C1 segment of cervical spinal cord (tissue), 14 donors: Measurements from ENCODE around the gene SLC29A3.

Experiments
- DNase-seq, 14 donors: peaks; one replicate each; lab custom pipeline; 2025; lab: John Stamatoyannopoulos, UW

The SLC29A3 gene

DNA sequence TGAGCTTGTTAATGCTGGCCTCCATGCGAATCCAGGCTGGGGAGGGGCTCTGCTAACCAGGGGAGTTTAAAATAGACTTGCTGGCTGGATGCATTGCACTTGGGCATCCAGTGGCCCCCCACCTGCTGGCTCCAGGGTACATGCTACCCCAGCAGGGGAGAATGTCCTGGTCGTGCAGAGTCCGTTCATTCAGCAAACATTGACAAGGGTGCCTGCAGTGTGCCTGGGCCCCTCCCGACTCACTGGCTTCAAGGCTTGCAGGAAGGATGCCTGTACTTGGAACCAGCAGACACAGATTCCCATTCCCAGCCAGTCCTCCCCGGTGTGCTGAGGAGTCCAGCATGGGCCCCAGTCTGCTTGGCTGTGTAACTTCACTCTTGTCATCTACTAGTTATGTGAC is 1.5 kb downstream of the SLC29A3 start:
- no peak for DNase-seq

DNA sequence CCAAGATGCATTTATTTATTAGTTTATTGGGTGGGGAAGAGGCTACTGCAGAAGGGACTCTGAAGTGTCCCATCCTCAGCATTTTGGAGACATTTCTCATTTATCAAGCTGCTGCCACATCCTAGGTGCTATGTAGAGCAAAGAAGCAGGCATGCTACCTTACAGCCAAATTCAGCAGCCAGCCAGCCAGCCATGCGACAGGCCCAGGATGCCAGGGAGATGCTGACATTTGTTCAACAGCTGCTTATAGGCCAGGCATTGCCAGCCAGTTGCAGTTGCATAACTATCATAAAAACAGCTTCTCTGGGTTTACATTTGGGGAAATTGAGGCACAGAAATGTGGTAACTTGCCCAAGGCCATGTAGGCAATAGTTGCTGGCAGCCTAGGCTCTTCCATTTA is 2.3 kb downstream of the SLC29A3 start:
- DNase-seq, result no peak

DNA sequence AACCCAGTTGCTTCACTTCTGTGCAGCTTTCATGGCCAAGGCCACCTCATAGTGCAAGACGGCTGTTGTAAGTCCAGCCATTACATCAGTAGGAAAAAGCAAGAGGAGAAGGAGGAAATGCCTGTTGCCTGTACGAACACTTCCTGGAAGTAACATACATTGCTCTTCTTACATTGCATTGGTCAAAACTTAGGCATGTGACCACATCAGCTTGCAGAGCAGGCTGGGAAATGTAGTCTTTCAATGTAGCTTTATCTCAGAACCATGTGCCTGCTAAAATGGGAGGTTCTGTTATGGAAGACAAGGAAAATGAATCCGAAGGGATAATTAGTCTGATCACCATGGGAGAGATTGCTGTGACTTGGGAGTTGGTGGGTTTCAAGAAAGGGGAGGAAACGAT is 4.3 kb downstream of the SLC29A3 start:
- no peak for DNase-seq

DNA sequence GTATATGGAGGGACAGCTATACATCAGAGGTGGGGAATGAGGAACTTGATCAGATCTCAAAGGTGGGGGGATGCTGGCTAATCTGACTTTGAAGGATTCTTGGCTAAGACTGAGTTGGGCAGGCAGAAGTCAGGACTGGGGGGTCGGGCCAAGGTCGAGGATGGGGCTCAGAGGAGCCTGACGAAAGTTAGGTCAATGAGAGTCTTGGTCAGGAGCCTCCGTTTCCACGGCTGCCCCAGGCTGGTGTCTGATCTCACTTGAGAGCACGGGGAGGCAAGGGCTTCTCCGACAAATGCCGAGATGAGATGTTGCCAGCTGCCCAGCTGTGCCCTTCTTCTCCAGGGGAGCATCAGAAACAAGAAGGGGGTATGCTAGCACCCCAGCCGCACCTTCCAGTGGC is 5.7 kb downstream of the SLC29A3 start:
- no peak for DNase-seq

DNA sequence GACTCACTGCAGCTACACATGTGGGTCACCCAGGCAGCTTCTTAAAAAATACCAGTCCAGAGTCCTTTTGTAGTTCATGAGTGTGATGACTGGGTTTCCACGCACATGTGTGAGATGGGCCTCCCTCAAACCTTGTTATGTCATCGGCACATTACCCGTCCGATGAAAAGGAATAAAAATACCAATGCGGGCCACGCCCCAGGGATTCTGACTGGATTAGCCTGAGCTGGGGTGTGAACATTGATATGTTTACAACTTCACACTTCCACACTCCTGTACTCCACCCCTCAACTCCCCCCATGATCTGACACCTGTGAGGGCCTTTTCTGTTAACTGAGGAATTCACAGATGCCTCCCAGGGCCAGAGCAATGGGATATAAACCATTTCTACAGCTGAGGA is 6.2 kb downstream of the SLC29A3 start:
- no peak for DNase-seq

DNA sequence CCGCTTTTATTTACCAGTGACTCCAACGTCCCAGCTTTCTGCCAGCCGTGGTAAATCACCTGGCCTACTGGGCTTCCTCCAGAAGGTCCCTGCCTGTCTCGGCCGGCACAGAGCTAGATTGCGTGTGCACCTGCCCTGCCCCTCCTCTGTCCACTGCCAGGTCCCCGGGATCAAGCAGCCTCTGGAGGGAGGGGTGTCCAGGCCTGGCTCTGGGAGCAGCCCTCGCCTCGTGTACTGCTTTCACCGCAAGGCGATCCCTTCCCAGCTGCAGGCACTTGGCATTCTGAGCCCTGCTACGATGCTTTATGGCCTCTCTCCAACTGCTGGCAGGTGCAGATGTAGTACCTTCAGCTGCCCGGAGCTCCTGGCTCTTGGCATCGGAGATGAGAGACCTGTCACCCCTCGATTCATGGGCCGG is 7.4 kb downstream of the SLC29A3 start:
- DNase-seq, result no peak

DNA sequence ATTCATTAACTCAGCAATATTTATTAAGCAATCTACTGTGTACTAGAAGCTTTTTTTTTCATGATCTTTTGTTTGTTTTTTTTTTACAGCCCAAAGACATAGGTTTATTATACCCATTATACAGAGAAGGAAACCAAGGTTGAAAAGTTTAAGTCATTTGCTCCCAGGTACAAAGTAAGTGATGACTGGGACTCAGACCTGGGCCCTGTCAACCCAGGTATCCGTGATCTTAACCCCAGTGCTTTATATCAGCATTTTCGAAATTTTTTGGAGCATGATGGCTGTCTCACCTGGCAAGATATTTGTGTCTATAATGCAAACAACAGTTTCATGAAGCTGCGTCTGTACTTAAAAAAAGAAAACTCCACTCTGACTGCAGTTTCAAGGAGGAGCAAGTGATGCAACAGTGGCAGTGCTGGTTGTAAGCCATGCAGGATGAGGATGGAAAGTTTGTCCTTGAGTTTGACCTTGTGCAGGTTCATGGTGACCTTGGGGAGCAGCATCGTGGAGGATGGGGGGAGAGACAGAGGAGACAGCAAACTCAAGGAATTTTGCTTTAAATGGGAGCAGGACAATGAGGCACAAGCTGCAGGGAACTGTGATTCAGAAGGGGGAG is 11.8 kb downstream of the SLC29A3 start:
- DNase-seq, result no peak

DNA sequence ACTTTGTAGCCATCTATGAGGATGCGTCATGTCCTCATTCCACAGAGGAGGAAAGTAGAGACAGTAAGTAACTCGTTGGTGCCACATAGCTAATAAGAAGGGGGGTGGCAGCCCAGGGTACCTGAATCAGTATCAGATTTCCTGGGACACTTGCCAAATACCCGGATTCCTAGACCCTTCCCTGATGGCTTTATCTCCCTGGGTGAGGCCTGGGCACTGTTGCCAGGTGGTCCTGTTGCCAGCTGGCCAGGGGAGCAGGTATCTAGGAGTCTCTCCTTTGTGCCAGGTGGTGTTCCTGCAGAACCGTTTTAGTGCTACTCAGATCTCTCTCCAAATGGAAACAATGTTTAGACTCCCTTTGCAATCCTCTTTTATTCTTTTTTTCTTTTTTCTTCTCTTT is 12.7 kb downstream of the SLC29A3 start:
- DNase-seq, result peak in 1 of 14 donors; percentile 57

DNA sequence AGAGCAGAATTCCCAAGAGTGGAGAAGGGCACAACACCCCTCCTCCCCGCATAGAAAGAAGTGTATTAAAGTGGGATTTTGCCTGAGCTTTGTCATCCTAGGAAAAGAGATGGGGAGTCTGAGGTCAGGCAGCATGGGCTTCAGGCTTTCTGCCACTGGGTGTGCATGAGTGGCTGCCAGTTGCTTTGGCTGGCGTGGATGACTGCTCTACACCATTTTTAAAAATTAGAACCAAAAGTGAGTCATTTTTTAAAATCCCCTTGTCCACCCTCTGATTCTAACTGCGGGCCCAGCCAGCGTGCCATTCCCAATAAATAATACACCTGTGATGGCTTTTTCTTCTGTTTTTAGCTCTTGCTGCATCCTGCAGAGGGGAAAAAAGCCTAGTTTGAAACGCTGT is 13.4 kb downstream of the SLC29A3 start:
- DNase-seq, result no peak

DNA sequence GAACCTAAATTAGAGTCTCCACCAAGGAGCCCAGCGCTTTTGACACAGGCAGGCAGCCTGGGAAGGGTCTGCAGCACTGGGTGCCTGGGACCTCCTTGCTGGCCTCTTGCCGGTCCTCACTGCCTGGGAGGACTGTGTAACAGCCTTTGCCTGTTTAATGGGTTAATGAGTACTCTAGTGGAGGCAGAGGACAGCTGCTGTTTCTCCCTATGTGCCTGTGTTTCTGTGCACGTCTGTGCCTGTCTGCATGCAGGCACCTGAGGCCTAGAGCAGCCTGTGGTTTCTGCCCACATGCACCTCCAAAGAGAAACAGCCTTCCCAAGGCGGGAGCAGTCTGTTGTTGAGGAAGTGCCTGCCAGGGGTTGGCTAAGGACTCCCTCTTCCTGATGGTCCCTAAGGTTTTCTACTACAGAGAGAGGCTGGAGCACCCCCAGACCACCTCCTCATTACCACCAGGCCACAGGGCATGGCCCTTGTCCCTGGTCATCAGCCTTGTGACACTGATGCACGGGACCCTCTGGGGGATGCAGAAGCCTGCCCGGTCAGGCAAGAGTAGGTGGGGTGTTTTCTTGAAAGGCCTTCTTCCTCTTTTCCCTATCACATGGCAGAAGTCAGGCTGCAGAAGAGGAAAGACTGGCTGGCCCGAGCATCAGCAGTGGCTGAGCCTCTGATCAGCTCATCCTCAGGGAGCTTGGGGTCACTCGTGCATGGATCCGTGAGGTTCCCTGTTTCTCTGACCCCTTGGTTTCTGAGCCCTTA is 14.2 kb downstream of the SLC29A3 start:
- peak in 5 of 14 donors; percentile 20 to 45 (median 33) for DNase-seq

DNA sequence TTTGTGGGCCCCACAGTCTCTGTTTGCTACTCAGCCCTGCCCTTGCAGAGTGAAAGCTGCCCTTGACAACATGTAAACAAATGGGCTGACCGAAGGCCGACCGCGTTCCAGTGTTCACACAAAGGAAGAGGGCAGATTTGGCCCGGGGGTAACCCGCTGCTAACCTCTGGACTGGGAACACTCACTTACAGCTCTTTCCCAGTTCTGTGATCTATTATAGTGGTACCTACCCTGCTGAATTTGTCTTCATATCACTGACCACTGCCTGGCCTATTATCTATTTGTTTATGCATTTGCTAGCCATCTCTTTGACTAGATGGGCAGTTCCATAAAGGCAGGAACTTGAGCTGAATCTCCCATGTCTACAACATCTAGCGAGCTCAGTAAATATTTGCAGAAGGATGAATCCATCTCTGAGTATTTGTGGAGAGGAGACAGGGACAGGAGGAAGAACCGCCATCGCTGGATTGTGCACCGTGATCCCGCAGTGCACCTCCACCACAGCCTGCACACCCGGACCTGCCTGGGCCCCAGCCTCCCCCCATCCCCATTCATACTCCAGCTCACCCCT is 15.2 kb downstream of the SLC29A3 start:
- DNase-seq, result no peak

DNA sequence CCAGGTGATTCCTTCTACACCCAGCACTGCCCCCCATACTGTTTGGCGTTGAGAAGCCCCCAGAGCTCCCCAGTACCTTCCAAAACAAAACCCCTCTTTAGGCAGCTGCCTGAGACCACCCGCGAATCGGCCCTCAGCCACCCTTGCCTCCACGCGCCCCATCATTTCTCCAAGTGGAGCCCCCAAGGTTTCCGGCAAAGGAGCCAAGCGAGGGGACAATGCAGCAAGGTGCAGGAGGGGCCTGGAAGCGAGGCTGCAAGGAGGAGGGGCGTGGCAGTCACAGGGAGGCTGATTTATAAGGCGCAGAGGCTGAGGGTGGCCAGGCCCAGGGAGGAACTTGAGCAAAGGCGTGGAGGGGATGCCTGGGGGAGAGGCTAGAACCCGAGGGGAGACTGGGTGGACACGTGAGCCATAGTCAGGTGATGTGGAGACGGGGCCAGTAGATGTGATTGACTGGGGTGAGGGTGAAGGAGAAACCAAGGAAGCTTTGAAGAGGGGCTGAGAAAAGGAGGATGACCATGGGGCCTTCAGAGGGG is 16.2 kb downstream of the SLC29A3 start:
- DNase-seq, result no peak

DNA sequence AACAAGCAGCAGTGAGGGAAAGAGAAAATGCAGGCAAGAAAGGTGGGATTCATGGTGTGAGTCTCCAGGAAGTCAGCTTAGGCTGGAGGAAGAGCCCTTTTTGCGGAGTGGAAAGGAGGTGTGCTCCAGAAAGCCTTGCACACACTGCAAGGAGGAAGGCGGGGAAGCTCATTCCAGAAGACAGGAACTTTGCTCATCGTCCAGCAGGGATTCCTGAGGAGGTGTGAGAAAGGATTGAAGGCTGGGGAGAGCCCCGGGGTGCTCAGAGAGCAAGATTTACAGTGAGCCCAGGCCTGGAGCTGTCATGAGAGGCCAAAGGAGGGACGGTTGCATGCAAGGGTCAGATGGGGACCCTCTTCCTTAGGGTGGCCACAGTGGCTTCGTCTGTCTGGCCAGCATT is 17.6 kb downstream of the SLC29A3 start:
- DNase-seq, result no peak

DNA sequence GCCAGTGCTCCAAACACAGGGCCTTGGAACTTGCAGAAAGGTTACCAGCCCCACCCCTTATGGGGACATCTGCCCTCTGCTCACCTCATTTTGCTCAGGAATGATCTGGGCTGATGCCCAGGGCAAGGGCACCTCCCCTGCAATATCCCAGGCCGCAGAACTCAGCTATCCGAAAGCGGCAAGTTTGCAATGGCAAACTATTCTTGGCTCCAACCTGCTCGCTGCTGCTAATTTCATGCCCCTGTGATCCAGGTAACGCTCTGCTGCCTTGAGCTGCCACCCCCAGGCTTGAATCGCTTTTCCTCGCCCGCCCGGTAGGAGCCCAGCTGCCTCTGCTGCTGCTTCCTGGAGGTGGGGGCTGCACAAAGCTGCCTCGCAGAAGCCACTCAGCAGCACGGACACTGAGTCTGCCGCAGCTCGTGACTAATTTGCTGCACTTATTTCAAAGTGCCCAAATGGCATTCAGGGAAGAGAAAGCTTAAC is 18.2 kb downstream of the SLC29A3 start:
- no peak for DNase-seq

DNA sequence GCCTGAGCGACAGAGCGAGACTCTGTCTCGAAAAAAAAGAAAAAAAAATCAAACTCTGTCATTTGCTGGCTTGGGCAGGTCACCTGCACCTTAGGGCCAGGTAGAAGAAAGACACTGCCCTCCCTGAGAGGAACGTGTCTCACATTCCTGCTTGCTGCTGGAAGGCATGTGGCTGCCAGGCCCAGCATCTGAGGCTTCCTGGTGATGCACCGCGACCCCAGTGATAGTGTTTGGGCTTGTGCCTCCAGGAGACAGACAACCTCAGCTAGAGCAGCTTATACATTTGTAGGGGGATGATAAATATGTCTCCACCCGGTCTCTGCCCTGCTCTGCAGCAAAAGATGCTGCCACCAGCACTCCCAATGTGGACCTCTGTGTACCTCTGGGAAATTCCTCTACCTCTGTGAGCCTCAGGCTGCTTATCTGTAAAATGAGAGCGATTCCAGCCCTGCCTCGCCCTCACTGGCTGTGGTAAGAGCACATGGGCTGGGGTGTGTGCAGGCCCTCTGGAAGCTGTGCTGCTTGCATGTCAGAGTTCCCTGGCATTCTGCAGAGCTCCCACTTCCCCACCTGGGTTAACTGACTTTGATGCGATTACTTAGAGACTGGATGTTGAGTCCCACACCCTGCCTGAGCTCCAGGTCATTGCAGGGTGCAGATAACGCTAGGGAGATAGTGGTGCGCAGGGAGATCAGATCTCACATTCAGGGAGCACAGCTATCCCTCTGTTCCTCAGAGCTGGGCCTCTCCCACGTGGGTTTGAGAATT is 19.9 kb downstream of the SLC29A3 start:
- DNase-seq, result no peak

DNA sequence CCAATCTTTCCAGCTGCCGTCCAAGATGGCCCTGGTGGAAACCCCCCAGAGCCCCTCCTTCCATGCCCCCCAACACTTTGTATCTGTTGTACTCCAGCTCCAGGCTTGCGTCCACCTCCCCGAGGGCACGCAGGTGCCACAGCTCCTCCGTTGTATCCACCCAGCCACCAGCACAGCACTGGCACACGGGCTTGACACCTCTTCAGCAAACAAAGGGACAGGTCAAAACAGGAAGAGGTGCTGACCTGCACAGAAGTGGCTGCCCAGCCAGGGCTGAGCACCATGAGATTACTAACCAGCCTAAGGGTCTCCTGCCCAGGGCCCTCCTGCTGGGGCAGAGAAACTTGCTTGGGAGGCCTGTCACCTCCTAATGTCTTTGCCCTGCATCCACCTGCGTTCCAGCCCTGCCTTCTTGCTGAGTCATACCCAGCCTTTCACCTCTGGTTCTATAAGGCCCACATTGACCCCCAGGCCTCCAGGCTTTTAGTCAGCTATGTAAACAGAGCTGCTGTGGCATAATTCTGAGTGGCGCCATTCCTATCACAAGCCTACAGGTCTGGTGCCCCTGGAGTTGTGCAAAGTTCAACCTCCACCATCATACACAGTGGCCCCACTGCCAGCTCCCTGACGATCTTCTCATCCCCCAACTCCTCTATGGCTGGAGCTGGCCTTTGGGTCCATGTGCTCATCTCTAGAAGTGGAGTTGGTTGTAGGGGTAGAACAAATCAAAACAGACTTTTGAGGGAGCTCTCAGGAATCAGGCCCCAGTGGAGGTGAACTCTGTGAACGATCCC is 20.9 kb downstream of the SLC29A3 start:
- no peak for DNase-seq

DNA sequence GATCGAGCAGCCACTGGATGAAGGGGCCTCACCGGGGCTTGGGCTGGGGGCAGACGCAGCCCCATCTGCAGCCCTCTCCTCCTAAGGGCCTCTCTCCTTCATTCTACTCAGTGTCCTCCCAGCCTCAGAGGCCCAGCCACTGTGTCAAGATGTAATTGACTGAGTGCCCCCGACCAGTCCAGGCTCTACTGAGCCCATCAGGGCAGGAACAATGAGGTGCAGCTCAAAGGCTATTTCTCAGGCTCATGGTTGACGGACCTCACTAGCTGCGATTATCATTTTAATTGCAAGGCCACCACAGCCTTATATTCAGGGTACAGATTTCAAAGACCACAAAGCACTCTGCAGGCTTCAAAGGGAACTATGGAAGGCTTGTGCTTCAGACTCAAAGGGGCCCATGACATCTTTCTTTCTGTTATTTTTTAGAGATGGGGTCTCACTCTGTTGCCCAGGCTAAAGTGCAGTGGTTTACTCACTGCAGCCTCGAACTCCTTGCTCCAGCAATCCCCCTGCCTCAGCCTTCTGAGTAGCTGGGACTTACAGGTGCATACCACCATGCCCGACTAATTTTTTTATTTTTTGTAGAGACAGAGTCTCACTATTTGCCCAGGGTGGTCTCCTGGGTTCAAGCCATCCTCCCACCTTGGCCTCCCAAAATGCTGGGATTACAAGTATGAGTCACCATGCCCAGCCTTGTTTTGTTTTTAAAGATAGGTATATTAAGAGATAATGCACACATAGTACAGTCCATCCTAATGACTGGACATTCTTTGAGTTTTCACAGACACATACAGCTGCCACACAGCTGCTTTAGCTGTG is 23.7 kb downstream of the SLC29A3 start:
- no peak for DNase-seq

DNA sequence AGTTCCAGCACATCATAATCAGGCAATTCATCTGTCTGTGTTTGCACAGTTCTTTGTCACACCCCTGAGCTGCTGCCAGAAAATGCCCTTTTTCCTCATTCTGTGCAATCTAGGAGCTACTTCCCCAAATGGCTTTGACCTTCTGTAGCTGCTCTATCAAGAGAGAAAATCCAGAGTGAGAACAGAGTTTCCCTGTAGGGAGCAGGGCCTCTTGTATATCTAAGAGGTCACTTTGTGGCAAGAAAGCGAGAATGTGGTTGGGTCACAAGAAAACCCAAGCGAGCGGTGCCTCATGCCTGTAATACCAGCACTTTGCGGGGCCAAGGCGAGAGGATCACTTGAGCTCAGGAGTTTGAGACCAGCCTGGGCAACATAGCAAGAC is 24.3 kb downstream of the SLC29A3 start:
- DNase-seq, result peak in 1 of 14 donors; percentile 28

DNA sequence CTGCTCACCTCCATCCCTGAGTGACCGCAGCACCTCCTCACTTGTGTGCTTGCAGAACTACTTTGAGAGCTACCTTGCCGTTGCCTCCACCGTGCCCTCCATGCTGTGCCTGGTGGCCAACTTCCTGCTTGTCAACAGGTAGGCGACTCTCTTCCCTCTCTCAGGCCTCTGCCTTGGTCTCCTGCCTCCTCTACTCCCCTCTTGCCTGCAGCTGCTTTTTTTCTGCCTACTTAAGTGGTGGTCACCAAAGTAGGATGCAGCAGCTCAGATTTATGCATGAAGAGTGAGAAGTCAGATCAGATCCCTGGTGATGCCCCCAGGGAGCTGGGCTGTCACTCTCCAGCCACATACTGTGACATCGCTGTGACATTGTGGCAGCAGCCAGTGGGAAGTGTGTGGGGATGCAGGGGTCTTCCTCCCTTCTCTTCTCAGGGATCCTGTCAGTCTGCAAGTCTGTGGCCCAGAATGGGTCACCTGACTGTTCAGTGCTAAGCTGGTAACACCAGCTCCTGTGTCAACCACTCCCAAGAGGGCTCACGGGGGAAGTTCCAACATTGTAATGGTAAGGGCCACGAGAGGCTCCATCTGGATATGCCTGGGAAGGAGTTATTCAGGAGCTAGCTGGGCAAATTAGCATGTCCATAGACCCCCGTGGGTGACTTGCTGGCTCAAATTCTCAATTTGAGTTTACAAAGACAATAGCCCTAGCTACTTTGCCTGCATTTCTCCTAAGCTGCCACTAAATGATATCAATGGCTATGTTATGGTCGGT is 25.3 kb downstream of the SLC29A3 start:
- DNase-seq, result no peak
